HG03175 (cell line): ENCODE measurements around the gene KIFC3.

Experiments used
- ATAC-seq: cut with Tn5 transposase; IDR thresholded peaks from one replicate; pipeline ENCODE4 v1.9.1; 2021; ENCODE audit warnings: mild to moderate bottlenecking, moderate library complexity; ENCODE audit not compliant: unreplicated experiment

KIFC3 gene

GRCh38 chr16:57769541-57770145 is 32.6 kb downstream of the KIFC3 start:
- ATAC-seq: no peak

GRCh38 chr16:57766714-57767348 is 35.5 kb downstream of the KIFC3 start:
- no peak for ATAC-seq

GRCh38 chr16:57765160-57765728 is 37.0 kb downstream of the KIFC3 start:
- no peak for ATAC-seq

GRCh38 chr16:57764341-57765159 is 37.7 kb downstream of the KIFC3 start:
- ATAC-seq: no peak

- ATAC-seq: no peak
Measured at GRCh38 chr16:57764006-57764340, 38.3 kb downstream of the KIFC3 start.

- no peak for ATAC-seq
Measured at GRCh38 chr16:57763285-57764005, 38.8 kb downstream of the KIFC3 start.

GRCh38 chr16:57762365-57763040 is 39.8 kb downstream of the KIFC3 start:
- no peak for ATAC-seq

GRCh38 chr16:57761957-57762356 is 40.3 kb downstream of the KIFC3 start:
- no peak for ATAC-seq

- no peak for ATAC-seq
Measured at GRCh38 chr16:57761301-57761700, 41.0 kb downstream of the KIFC3 start.

- ATAC-seq: no peak
Measured at GRCh38 chr16:57760357-57761160, 41.7 kb downstream of the KIFC3 start.

GRCh38 chr16:57759541-57760356 is 42.5 kb downstream of the KIFC3 start:
- ATAC-seq: no peak

- no peak for ATAC-seq
Measured at GRCh38 chr16:57759131-57759530, 43.2 kb downstream of the KIFC3 start.

- no peak for ATAC-seq
Measured at GRCh38 chr16:57758331-57759117, 43.8 kb downstream of the KIFC3 start.

- ATAC-seq: no peak
Measured at GRCh38 chr16:57757883-57758282, 44.4 kb downstream of the KIFC3 start.

GRCh38 chr16:57757326-57757786 is 44.9 kb downstream of the KIFC3 start:
- ATAC-seq: peak; percentile 86

GRCh38 chr16:57756424-57757325 is 45.6 kb downstream of the KIFC3 start:
- no peak for ATAC-seq
